Mononuclear cell (primary cell): Measurements from ENCODE around the gene PLIN5. TPM values are rescaled to one million over a fixed set of nuclear protein-coding genes. Genes with fewer than 3 reads are reported as not detected.

ENCODE experiments used
- H3K27me3 ChIP-seq: 2 replicates; pipeline ENCODE4 v1.6.0; 2011; ENCODE audit warnings: low read length, control low read depth; ENCODE audit not compliant: insufficient read depth
- H3K4me1 ChIP-seq: 2 replicates; pipeline ENCODE4 v1.5.1; 2011; ENCODE audit warnings: mild to moderate bottlenecking, low read length, control low read depth; ENCODE audit not compliant: insufficient read depth
- H3K4me3 ChIP-seq: 2 replicates; pipeline ENCODE4 v1.5.1; 2011; ENCODE audit warnings: mild to moderate bottlenecking, low read length, moderate library complexity
- H3K9me3 ChIP-seq: 2 replicates; pipeline ENCODE4 v1.5.1; 2011; ENCODE audit warnings: low read depth, mild to moderate bottlenecking, control low read depth, low read length
- total RNA-seq: library from RNA; depleted of rRNA; stranded (reverse); fragments of >200 nt; gene quantifications from one replicate; pipeline ENCODE4 v1.2.3, GENCODE V29; 2012

PLIN5 gene
- total RNA-seq, 1 donor, result 0.21 TPM

DNA sequence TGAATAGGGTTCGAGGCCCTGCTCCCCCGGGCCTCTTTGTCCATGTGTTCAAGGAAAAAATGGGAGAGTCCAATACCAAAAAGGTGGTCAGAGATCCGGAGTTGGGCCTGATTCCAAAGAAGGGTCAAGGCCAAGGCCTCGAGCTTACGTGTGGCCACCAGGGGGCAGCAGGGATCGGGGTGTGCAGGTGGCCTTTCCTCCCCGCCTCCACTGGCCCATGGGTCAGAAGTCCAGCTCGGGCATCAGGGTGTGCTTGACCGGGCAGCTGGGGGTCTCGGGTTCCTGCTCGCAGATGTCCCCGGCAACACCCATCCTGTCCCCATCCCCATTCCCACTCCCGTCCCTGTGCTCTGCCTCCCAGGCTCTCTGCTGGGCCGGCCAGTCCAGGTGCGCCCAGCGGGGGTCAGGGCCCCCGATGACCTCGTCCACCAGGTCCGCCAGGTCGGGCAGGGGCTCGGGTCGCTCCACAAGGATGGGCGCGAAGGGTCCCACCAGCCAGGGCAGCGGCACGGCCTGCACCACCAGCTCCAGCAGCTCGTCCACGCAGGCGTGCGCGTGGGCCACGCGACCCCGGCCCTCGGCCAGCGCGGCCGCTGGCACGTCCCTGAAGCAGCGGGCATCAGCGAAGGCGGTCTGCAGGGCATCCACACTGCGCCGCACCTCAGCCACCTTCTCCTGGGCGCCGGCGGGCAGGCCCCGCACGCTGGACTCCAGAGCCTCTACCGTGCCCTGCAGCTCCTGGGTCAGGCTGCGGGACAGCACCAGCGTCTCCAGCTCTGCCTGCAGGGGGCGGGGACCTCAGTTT, 11.5 kb downstream of the PLIN5 start:
- Histone ChIP-seq H3K4me3 (no peak overlapping the region), H3K9me3 (no peaks in the 10 kb centered on the region), H3K27me3 (no peaks in the 10 kb centered on the region), H3K4me1 (no peaks in the 10 kb centered on the region)

DNA sequence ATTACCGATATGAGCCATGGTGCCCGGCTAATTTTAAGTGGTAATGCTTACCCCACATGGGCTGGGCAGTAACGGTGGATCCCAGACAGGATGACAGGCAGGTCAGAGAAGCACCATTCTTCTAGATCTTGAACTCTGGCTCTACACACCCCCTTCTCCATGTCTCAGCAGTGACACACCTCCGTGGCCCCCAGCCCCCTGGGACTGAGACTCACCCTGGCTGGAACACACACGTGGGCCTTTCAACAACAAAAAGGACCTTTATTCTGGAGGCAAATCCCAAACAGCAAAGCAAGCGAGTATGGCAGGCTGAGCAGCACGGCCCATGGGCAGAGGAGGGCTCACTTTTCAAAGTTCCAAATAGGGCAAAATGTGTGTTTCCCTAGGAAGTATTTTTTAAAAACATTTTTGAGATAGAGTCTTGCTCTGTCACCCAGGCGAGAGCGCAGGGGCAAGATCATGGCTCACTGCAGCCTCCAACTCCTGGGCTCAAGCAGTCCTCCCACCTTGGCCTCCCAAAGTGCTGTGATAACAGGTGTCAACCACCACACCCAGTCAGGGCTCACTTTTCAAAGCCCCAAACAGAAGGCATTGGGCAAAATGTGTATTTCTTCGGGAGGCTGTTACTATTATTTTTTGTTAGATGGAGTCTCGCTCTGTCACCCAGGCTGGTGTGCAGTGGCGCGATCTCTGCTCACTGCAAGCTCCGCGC, 12.6 kb downstream of the PLIN5 start:
- Histone ChIP-seq H3K27me3 (no peaks in the 10 kb centered on the region), H3K9me3 (no peaks in the 10 kb centered on the region), H3K4me3 (no peak overlapping the region), H3K4me1 (no peaks in the 10 kb centered on the region)

DNA sequence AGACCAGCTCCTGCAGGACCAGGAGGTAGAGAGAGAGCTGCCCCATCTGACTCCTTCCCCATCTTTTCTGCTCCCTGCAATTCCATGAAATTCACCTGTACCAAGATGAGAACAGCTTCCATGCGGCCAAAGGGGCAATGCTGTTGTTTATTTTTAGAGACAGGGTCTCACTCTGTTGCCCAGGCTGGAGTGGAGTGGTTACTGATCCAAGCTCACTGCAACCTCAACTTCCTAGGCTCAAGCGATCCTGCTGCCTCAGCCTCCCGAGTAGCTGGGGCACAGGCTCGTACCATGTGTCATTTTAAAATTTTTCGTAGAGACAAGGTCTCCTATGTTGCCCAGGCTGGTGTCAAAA, 13.2 kb downstream of the PLIN5 start:
- Histone ChIP-seq H3K9me3 (no peaks in the 10 kb centered on the region), H3K27me3 (no peaks in the 10 kb centered on the region), H3K4me3 (no peak overlapping the region), H3K4me1 (no peaks in the 10 kb centered on the region)

DNA sequence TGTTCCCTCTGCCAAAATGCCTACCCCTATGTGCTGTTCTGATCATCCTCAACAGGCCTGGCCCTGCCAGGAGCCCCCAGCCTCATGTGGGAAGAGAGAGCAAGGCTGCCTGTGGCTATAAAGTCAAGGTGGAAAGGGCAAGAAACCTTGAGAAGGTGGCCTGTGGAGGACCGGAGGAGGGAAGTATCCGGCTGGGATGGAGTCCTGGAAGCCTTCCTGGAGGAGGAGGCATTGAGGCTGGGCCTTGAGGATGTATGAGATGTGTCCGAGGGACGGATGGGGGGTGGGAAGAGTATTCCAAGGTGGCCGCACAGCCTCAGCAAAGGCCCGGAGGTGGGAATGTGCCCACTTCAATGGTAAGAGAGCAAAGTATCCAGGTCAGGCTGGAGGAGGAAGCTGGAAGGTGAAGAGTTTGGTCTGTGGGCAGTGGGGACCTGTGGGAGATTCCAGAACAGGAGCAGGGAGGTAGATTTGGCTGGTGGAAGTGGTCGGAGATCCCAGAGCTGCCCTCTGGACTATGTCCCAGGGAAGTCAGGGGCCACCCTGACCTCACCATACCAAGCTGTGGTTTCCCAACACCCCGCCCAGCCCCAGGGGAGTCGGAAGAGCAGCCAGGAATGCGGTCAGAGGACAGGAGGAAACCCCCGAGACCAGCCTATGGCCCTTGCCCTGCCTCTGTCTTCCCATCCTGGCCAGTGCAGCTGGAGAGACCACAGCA, 13.7 kb downstream of the PLIN5 start:
- no peaks in the 10 kb centered on the region for H3K4me1 ChIP-seq
- no peaks in the 10 kb centered on the region for H3K27me3 ChIP-seq
- no peak overlapping the region for H3K4me3 ChIP-seq
- H3K9me3 ChIP-seq, result no peaks in the 10 kb centered on the region

DNA sequence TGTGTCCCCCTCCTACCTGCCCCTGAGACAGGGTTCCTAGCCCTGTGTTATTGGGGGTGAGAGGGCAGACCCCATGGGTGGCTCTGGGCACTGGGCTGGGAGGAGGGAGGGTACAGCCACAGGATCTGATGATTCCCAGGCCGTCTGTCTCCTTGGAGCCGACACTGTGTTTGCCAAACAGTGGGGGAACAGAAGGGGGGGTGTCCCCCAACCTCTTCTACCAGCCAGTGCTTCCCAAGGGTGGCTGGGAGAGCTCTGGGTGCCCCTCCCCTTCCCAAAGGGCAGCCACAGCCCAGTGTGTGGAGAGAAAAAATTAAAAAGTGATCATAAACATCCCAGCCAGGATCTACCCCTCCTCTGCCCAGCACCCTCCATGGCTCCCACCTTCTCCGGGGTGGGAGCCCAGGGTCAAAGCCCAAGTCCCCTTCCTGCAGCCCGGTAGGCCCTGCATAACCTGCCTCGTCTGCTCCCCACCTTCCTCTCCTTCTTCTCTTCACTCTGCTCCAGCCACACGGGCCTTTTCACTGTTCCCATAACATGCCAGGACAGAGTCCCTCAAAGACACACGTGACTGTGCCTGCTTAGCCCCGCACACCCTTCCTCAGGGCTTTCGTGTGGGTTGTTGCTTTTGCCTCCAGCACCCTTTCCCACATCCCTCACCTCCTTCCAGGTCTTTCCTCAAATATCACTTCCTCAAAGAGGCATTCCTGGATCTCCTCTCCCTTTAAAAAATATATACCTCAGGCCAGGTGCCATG, 15.3 kb downstream of the PLIN5 start:
- no peaks in the 10 kb centered on the region for H3K27me3 ChIP-seq
- no peaks in the 10 kb centered on the region for H3K4me1 ChIP-seq
- H3K9me3 ChIP-seq, result no peaks in the 10 kb centered on the region
- no peak overlapping the region for H3K4me3 ChIP-seq

DNA sequence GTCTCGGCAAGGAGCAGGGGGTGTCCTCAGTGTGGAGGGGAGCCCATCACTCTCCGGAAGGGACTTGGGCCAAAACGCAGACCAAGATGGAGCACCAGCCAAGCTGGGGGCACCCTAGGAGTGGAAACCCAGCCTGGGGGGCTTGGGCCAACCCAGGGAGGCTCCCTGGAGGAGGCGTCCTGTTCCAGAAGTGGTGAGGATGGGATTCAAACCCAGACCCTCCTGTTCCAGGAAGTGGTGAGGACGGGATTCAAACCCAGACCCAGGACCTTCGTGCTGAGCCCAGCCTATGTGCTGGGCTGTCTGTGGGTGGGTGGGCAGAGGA, 15.9 kb downstream of the PLIN5 start:
- Histone ChIP-seq H3K27me3 (no peaks in the 10 kb centered on the region), H3K4me1 (no peaks in the 10 kb centered on the region), H3K9me3 (no peaks in the 10 kb centered on the region), H3K4me3 (no peak overlapping the region)

DNA sequence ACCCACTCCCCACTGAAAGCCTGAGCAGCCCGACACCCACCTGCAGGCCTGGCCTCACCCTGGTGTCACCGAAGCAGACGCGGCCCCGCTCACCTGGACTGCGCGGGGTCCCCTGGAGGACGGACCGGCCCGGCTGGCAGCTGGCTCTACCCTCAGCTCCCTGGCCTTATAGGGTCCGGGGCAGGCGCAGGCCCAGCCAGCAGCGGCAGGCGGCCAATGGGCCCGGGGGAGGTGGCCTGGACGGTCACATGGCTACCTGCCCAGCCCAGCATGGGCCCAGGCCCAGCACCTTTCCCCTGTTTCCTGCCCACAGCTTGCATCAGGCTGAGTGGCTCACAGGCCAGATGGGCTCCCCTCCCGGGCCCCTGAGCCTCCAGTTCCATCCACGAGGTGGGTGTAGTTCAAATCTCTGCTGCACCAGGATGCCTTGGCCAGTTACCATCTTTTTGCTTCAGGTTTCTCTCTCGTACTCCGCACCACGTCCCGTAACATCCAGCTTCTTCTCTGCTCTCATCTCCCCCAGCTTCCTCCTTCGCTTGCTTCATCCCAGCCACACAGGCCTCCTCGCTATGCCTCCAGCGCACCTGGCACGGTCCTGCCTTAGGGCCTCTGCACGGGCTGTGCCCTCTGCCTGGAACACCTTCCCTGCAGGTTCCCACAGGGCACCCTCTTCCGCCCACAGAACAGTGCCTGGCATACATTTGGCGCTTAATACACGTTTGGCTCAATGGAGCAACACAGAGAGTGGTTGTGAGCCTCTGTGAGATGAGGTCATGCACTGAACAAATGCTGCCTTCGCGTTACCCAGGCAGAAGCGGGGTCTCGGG, 16.5 kb downstream of the PLIN5 start, which contains the start of gene PLIN4:
TSS of gene PLIN4 (minus strand) at position 142 of the 827 bp plus-strand sequence. CDS start 214 bp downstream, outside the sequence.
- no peak within 1 kb of the TSS for H3K4me3 ChIP-seq
- H3K9me3 ChIP-seq, result no peaks in the 10 kb centered on the region
- no peaks in the 10 kb centered on the region for H3K4me1 ChIP-seq
- no peaks in the 10 kb centered on the region for H3K27me3 ChIP-seq

DNA sequence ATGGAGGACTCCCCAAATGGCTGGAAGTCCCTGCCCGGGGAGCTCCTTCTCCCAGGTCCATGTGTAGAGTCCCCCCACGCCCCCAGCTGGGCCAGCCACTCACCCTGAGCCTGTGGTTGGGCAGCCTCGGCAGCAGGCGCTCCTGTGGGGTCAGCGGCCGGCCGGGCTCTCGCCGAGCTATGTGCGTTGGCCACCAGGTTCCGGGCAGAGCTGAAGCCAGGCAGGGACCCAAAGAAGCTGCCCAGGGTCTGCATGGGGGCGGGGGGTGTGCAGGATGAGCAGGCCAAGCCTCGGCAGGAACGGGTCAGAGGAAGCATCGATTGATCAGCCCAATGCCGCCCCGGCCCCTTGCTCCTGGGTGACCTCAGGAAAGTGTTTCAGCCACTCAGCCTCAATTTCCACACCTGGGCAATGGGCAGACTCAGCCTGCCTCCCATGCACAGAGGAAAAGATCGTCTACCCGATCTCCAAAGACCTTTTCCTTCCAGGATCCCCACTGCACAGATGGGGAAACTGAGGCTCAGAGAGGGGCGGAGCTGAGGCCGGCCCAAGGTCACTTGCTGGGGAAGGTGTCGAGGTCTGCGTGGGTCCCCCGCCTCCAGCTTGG, 17.5 kb downstream of the PLIN5 start:
- Histone ChIP-seq H3K4me1 (no peaks in the 10 kb centered on the region), H3K27me3 (no peaks in the 10 kb centered on the region), H3K4me3 (no peak overlapping the region), H3K9me3 (no peaks in the 10 kb centered on the region)

DNA sequence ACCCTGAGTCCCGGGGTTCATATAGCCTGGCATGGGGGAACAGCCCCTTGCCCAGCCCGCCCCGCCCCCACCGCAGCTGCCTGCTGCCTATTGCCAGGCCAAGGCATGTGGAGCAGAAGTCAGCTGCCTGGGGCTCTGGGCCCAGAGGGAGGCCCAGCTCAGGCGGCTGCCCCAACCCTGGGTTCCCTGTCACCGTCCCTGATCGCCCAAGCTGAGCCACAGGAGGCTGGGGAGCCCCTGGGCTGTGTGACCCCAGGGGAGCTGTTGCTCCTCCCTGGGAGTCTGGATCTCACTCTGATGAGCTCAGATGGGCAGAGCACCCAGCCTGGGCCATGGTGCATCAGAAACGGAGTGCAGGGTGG, 18.1 kb downstream of the PLIN5 start:
- H3K27me3 ChIP-seq, result no peaks in the 10 kb centered on the region
- H3K4me1 ChIP-seq, result no peaks in the 10 kb centered on the region
- H3K9me3 ChIP-seq, result no peaks in the 10 kb centered on the region
- no peak overlapping the region for H3K4me3 ChIP-seq

DNA sequence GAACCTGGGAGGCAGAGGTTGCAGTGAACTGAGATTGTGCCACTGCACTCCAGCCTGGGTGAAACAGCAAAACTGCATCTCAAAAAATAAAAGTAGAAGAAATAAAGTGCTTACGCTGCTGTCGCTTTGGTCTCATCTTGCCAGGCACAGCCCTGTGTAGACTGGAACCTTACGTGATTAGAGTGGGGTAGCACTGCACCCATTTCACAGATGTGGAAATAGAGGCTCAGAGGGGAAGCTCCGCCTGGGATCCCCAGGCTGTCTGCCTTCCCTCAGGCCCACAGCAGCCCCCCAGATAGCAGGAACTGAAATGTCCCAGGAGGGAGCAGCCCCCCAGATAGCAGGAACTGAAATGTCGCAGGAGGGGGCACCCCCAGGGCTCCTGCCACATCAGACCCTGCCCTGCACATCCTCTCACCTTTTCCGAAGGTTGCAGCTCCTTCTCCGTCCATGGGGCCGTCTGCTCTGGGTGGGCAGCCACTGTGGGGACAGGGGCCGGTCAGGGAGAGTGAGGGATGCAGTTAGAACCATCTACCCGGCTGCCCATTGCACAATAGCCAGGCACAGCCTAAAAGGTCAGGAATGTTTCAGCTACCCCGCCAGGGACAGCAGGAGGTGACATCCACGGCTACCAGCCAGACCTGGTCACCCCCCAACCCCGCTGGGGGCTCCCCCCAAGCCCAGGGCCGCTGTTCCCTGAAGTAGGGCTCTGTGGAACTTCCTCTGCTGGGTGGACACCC, 18.7 kb downstream of the PLIN5 start:
- Histone ChIP-seq H3K4me3 (no peak overlapping the region), H3K27me3 (no peaks in the 10 kb centered on the region), H3K4me1 (no peaks in the 10 kb centered on the region), H3K9me3 (no peaks in the 10 kb centered on the region)

DNA sequence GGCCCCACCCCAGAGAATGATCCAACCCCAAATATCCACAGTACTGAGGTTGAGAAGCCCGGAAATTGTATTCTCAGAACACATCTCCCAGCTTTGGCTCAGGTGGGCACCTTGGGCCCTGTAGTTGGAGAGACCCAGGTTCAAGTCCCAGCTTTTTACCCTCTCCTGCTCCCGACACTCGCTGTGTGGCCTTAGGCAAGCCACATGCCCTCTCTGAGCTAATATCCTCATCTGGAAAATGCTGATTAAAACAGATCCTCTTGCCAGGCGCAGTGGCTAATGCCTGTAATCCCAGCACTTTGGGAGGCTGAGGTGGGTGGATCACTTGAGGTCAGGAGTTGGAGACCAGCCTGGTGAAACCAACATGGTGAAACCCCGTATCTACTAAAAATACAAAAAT, 19.3 kb downstream of the PLIN5 start:
- Histone ChIP-seq H3K27me3 (no peaks in the 10 kb centered on the region), H3K4me1 (no peaks in the 10 kb centered on the region), H3K9me3 (no peaks in the 10 kb centered on the region), H3K4me3 (no peak overlapping the region)

DNA sequence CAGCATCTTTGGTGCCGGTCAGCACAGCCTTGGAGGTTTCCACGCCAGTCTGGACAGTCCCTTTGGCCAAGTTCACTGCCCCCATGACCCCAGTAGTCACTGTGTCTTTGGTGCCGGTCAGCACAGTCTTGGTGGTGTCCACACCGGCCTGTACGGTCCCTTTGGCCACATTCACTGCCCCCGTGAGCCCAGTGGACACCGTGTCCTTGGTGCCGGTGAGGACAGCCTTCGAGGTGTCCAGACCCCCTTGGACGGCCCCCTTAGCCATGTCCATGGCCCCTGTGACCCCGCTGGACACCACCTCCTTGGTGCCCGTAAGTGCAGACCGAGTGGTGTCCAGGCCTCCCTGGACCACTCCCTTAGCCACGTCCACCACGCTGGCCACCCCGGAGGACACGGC, 21.8 kb downstream of the PLIN5 start:
- H3K27me3 ChIP-seq, result no peaks in the 10 kb centered on the region
- H3K9me3 ChIP-seq, result no peaks in the 10 kb centered on the region
- H3K4me3 ChIP-seq, result no peak overlapping the region
- H3K4me1 ChIP-seq, result no peaks in the 10 kb centered on the region

DNA sequence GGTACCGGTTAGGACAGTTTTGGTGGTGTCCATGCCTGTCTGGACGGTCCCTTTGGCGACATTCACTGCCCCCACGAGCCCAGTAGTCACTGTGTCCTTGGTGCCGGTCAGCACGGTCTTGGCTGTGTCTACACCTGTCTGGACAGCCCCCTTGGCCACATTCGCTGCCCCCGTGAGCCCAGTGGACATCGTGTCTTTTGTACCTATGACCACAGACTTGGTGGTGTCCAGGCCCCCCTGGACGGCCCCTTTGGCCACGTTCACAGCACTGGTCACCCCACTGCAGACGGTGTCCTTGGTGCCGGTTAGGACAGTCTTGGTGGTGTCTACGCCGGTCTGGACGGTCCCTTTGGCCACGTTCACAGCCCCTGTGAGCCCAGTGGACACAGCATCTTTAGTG, 23.0 kb downstream of the PLIN5 start:
- H3K27me3 ChIP-seq, result no peaks in the 10 kb centered on the region
- H3K9me3 ChIP-seq, result no peaks in the 10 kb centered on the region
- H3K4me3 ChIP-seq, result no peak overlapping the region
- no peaks in the 10 kb centered on the region for H3K4me1 ChIP-seq
